GM19328 (cell line): ENCODE measurements around the gene ETNPPL.
"Not testable (repeated sequence)": the region's sequence is repeated elsewhere in the genome, so short reads cannot be mapped to it uniquely, and the experiment has no call there.

ENCODE experiments used
- ATAC-seq: cut with Tn5 transposase; IDR thresholded peaks from one replicate; pipeline ENCODE4 v1.9.1; 2021; ENCODE audit warnings: mild to moderate bottlenecking, moderate library complexity; ENCODE audit not compliant: unreplicated experiment

Gene ETNPPL

GRCh38 chr4:108758498-108758897 lies 4.4 kb downstream of the ETNPPL start:
- no peak for ATAC-seq

DNA sequence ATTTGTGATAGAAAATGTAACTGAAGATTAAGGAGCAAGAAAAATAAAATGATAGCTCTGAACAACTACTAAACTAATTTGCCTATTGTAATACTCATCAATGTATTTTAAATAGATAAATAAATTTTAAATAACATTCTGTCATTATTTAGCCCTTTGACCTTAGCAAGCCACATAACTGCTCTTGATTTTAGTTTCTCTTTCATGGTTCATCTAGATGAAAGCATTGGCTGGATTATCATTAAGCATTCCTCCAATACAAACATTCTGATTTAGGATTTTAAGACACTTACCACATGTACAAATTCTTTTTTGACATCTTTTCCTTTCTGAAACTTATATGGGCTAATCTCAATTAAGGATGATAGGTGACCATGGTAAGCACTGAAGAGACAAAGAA lies 8.5 kb downstream of the ETNPPL start:
- ATAC-seq = no peak

DNA sequence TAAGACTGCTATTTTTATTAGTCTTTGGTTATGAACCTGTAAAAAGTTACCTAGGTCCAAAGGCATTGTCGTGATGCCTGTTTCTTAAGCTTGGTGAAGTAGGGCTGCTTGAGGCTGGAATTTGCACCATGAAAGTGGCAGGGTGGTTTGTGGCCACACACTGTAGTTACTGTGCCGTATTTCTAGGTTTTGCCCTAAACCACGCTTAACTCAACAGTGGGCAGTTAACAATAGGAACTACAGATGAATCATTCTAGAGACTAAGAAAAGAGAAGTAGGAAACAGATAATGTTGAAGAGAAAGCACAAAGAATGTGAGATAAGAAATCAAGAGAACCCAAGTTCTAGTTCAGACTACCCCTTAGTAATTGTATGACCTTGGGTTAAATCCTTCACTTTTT lies 11.5 kb downstream of the ETNPPL start:
- no peak for ATAC-seq

DNA sequence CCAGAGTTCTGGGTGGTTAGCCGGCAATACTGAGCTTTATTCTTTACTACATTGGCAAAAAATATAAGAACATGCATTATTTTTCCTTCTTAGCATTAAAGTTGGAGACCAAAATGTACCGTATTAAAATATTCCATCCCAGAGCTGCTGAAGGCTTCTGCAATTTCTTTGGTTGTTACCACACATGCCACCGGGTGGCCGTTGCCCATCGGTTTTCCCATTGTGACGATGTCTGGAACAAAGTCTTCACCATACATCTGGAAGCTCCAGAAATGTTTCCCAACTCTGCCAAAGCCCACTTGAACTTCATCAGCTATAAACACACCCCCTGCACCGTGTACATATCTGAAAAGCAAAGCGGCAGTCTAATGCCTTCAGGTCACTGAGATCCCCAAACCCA lies 13.7 kb downstream of the ETNPPL start:
- ATAC-seq = no peak

GRCh38 chr4:108746511-108746910 lies 16.3 kb downstream of the ETNPPL start:
- ATAC-seq = no peak

- ATAC-seq = no peak
These were observed 18.5 kb downstream of the ETNPPL start for GRCh38 chr4:108744307-108744706.

DNA sequence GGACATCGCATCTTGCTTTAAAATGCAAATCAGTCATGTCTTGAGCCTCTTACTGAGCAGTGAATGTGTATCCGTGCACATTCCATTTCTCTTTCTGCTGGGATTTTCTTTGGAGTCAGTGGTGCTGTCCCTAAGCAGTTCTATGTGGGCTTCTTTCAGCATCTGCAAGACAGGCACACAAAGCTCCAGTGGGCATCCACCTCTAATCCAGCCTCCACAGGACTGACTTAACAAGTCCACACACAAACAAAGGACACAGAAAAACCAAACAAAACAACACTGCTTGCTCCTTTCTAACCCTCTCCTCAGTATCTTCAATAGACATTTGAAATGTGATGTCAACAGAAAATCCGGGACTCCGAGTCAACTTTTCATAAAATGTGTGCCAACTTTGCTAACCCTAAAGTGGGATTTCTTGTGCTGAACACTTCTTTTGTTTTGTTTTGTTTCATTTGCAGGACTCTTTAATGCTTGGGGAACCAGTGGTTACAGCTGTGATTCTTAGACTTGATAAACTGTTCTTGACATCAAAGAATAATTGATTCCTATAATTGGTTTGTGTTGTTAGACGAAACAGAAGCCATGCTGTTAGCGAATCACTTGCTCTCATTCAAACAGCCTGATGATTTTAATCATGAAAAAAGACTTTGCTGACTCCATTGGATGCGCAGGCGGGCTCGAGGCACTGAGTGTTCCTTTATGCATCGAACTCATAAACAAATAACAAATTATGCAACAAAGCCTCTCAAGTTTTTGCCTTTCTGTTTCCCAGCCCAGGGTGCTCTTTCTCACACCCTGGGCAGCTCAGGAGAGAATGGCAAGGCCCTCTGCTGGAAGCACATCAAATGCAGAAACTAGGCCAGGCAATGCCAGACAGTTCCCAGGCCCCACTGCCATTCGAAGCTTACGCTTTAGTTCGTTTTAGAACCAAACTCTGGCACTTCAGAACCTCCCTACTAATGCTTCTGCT lies 20.1 kb downstream of the ETNPPL start:
- ATAC-seq = no peak

GRCh38 chr4:108738003-108738706 lies 24.7 kb downstream of the ETNPPL start:
- ATAC-seq = no peak

- no peak for ATAC-seq
These were observed 31.8 kb downstream of the ETNPPL start for GRCh38 chr4:108731006-108731405.

DNA sequence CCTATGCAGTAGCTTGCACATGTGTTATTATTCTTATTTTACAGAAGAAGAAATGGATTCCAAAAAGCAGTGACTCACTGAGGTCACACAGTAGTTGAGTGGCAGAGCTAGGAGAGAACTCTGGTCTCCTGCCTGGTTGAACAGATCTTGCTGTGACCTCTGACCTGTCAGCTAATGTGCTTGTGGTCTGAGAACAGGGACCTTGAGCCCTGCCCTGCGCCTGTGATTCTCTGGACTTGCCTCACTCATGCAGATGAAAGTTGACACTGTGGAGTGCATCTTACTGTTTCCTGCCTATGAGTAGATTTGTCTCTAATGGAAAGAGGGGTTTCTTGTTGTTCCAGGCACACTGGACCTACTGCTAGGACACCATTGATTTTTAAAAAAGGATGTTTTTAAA lies 32.3 kb downstream of the ETNPPL start:
- ATAC-seq = no peak

DNA sequence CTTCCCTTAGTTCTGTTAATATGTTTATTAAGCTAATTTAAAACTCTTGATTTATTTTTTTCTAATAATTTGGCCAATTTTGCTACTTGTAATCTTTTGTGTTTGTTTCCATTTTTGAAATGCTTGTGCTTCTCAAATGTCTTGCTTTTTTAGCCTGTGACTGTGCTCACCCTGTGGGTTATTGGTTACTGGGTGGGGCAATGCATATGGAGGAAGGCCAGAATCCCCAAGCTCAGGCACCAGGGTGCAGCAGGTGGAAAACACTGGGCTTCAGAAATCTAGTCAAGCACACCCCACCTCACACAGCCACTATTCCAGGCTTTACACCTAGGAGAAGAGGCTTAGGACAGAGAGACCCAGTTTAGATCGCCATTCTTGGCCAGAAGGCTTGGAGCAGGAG lies 33.1 kb downstream of the ETNPPL start:
- ATAC-seq = no peak

DNA sequence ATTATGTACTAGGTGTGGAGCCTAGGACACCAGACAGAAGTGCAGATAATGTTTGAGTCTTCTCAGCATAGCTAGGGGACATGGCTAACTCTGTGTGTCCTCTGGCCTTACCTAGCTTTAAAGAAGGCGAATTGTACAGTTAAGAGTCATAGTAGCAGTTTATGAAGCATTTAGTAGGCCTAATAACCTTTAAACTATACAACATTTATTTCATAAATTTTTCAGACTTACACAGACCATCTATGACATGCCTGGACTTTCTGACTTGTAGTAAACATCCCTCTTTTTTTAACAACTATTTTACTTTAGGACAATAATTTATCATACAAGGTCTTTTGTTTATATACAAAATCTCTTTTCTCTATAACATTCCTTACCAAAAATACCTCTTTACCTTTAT lies 37.4 kb downstream of the ETNPPL start:
- ATAC-seq = no peak

DNA sequence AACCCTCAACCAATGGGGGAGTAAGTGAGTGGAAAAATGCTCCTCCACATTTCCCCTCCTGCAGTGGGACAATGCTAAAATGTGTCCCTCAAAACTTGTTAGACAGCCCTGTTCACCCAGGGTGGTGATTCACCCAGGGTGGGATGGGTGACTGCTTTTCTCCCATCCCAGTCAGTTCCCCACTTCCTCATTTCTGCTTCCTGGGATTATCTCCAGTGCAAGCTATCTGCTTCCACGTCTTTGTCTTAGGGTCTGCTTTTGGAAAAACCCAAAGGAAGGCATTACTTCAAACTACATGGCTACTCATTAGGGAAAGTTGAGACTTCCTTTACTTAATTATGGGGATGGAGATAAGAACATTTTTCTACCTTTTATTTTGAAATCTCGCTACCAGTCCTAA lies 45.5 kb downstream of the ETNPPL start:
- ATAC-seq = no peak

- ATAC-seq = no peak
These were observed 46.5 kb downstream of the ETNPPL start for GRCh38 chr4:108716340-108716739.

- ATAC-seq = no peak
These were observed 48.0 kb downstream of the ETNPPL start for GRCh38 chr4:108714880-108715279.

GRCh38 chr4:108710578-108710977 lies 52.3 kb downstream of the ETNPPL start:
- not testable (repeated sequence) for ATAC-seq

DNA sequence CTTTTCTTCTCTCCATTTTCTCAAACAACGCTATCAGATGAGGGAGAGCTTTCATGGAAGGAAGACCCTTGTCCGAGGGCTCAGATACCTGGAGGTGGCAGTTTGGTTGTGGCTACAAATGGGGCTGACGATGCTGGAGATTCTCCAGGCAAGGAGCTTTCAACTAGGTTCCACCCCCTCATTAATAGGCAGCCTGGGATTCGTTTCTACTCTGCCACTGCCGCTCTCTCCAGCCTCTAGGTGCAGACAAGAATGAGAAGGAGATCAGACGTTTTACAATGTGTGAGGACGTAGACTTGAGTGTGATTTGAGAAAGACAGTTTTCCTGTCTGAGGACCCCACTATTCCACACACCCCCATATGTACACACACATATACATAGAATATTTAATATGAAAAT lies 53.1 kb downstream of the ETNPPL start:
- no peak for ATAC-seq

DNA sequence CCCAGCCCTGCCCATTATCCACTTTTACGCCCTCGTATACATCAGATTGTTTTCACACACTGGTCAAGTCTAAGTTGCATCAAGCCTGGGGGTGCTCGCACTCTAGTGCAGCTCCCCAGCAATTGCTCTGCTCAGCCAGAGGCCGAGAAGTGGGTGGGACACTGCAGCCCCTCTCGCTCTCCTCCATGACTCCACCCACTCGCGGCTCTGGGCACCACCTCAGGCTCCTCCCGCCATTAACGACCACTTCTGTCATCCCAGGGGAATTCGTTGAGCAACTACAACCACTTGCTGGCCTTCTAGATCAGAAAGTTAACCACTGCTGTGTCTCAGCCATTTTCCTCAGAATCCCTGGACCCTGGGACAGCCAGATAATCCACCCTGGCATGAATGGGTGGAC lies 53.6 kb downstream of the ETNPPL start:
- no peak for ATAC-seq

DNA sequence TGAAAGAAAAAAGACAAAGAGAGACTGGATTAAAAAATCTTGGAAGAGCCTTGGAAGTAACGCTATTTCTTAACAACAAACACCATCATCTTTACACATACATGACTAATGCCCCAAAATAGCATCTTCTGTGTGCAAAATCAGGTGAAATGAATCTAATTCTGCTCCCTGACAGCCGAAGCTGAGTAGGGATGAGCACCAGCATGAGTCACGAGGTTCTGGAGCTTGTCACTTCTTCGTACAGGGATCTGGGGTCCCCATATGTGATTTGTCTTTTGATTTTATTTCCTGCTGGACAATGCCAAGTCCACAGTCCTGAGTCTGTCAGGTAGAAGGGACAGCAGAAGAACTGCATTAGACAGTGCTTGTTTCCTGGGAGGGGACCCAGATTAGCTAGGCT lies 56.6 kb downstream of the ETNPPL start:
- ATAC-seq = no peak

- ATAC-seq = no peak
These were observed 58.9 kb downstream of the ETNPPL start for GRCh38 chr4:108703966-108704365.

GRCh38 chr4:108703370-108703769 lies 59.5 kb downstream of the ETNPPL start:
- no peak for ATAC-seq

GRCh38 chr4:108702960-108703359 lies 59.9 kb downstream of the ETNPPL start:
- ATAC-seq = no peak
